Activated gamma-delta T cell treated with anti-CD3 and anti-CD28 coated beads, Interleukin-2, amount 50 U/mL, for 16 hours (primary cell): Measurements from ENCODE around the gene GALNT9.
"Not testable (repeated sequence)": the region's sequence is repeated elsewhere in the genome, so short reads cannot be mapped to it uniquely, and the experiment has no call there.

ENCODE experiments used
- DNase-seq: peaks from one replicate; pipeline ENCODE4 v3.0.0-alpha.2; 2020; ENCODE audit warnings: low read depth

GALNT9 gene

DNA sequence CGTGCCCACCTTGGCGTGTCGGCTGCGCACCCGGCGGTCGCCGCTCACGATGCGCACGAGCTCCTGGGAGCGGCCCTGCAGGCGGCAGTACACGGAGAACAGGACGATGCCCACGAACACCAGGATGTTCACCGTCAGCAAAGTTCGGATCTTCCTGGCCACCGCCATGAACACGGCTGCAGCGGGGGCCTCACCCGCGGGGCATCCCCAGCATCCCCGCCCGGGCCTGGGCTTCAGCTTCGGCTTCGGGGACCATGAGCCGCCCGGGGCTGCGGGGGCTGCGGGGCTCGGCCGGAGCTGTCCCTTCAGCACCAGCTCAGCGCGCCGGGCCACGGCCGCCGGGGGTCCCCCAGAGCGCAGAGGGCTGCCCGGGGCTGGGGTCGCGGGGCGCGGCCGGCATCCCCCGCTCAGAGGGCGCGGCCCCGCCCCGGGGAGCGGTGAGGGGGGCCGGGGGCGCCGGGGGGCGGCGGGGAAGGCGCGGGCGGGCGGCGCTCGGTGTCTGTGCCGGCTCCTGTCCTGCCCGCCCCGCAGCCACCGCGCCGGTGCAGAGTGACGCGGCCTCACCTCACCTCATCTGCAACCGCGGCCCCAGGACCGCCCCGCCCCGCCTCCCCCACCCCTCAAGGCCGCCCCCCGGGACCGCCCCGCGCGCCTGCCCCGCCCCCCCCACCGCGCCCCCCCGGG is at the start of gene GALNT9:
TSS of gene GALNT9 (minus strand) at position 554 of the 684 bp plus-strand sequence. CDS start at position 168, 386 bp downstream.
- DNase-seq = no peak

GRCh38 chr12:132379057-132379456 is 49.7 kb upstream of the GALNT9 start:
- DNase-seq = not testable (repeated sequence)

GRCh38 chr12:132377147-132377546 is 47.8 kb upstream of the GALNT9 start:
- DNase-seq = no peak

DNA sequence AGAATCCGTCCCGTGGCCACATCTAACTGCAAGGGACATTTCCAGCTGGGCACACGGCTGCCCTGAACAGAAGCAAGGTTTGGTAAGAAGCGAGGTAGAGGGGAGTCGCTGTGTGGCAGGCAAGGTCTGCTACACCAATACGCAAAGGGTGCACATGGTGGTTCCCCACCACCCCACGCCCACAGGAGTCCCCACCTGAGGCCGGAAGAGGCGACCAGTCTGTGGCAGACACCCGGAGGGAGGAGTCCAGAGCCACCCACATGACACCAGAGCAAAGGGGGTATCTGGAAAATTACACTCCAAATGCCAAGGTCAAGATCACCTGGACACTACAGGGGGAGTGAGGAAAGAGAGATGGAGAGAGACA is 47.1 kb upstream of the GALNT9 start:
- no peak for DNase-seq

- no peak for DNase-seq
Observed at GRCh38 chr12:132375747-132376463, 46.5 kb upstream of the GALNT9 start.

DNA sequence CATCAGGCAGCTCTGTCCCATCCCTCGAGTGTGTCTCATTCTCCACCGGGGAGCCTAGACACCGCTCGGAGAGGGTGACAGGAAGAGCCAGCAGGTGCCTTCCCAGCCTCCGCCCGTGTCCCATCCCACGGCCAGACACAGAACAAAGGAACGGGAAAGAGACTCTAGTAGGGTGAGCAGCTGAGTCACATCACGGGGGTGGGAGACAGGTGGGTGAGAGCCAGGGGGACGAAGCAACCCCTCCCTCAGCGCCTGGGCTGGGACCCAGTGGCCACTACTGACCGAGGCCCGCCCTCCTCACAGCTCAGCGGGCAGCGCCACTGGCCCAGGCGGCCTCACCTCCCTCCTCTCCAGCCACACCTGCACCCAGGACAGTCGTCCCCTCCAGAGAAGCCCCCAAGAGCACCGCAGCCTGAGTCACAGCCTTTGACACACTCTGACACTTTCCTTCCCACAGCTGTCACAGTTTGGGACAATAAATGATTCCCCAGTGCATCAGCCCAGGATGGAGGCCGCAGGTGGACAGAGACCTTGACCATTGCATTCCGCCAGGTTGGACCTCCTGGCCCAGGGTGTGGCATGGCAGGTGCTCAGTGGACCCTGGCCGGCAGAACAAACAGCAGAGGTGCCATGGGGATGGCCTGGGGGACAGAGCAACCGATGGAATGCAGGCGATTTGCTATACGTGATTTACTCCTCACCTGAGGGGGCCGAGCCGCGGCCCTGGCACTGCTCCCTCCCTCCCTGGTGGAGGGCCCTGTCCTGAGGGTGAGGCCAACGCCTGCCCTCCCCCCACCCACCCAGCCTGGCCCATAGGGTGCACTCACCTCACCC is 45.4 kb upstream of the GALNT9 start:
- no peak for DNase-seq

- DNase-seq = no peak
Observed at GRCh38 chr12:132373901-132374611, 44.7 kb upstream of the GALNT9 start.

GRCh38 chr12:132367852-132368251 is 38.5 kb upstream of the GALNT9 start:
- DNase-seq = no peak

DNA sequence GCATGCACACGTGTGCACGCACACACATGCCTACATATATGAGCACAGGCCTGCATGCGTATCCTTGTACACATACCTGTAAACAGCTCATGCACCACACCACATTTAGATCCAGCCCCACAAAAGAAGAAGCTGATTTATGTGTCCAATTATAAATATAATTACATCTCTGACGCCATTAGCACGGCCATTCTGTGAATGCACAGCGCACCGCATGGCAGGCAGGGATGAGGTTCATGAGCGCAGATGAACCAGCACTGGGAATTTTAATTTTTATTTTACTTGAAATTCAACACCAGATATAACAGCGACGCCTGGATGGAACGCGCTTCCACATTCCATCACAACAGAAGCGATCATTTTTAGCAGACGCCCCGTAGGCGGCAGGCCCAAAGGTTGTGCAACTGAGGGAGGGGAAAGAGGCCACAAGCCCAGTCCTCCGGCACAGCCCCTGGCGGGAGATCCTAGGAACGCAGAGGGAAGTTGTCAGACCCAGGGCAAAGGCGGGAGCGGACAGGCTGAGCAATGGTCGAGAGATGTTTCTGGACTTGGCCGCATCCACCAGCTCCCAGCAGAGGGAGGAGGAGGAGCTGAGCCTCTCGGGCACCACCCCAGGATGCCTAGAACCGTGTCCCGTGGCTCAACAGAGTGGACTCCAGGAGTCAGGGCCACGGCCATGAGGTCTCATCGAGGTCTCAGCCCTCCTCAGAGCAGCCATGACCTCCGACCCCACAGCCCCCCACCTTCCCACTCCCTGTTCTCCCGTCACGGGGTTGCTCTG is 37.9 kb upstream of the GALNT9 start:
- no peak for DNase-seq

GRCh38 chr12:132366341-132366861 is 37.0 kb upstream of the GALNT9 start:
- no peak for DNase-seq

GRCh38 chr12:132365226-132365625 is 35.8 kb upstream of the GALNT9 start:
- no peak for DNase-seq

DNA sequence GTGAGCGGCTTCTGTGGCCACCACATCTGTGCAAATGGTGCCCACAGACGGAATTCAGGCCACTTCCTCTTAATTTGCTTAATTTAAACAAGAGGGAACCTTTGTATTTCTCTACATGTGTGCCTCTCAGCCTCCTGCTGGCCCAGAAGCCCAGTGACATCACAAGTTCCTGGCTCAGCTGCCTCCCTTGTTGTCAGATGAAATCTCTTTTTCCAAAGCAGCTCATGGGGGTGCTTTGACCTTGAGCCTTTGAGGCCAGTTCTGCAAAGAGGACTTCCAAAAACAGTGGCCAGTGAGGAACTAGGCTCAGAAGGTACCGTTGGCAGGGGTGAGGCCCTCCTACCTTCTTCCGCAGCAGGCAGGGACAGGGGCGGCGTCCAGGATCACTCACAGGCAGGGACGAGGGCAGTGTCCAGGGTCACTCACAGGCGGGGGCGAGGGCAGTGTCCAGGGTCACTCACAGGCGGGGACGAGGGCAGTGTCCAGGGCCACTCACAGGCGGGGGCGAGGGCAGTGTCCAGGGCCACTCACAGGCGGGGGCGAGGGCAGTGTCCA is 35.0 kb upstream of the GALNT9 start:
- no peak for DNase-seq

GRCh38 chr12:132363661-132364347 is 34.4 kb upstream of the GALNT9 start:
- DNase-seq = no peak

GRCh38 chr12:132362996-132363660 is 33.7 kb upstream of the GALNT9 start:
- DNase-seq = no peak

GRCh38 chr12:132360906-132361777 is 31.8 kb upstream of the GALNT9 start:
- DNase-seq = no peak

DNA sequence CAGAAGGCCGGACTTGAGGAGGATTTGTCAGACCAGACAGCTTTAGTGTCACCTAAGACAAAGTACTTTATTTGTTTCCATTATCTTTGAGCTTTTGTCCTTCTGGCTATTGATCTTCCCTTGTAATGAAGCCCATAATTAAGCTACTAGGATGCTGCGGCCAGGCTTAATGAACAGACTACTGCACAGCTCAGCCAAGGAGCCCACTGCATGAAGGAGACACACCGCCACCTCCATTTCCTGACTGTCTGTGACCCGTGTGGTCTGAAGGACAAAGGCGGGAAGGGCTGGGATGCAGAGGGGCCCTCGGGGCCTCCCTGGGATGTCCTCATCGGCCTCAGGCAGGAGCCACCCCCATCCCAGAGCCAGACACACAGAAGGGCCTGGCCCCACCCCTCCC is 31.0 kb upstream of the GALNT9 start:
- DNase-seq = no peak

GRCh38 chr12:132359971-132360370 is 30.6 kb upstream of the GALNT9 start:
- no peak for DNase-seq

DNA sequence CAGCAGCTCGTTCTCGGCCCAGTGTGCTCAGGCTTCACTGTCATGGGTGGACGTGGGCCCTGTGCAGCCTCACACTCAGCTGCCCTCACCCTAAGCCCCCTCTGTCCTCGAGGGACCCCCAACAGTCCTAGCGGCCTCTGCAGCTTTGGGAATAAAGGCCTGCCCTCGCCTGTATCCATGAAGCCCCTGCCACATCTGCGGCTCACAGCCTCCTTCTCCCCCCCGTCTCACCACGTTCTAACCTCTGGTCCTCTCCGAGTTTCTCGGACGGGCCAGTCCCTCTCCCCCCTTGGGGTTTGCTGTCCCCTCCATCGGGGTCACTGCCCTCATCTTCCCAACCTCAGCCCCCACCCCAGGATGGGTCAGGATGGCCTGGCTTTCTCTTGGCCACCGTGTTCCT is 30.2 kb upstream of the GALNT9 start:
- no peak for DNase-seq
